GM12875 (cell line): ENCODE measurements around the gene TMEM120B.
"Not testable (repeated sequence)": the region's sequence is repeated elsewhere in the genome, so short reads cannot be mapped to it uniquely, and the experiment has no call there.

ENCODE experiments used
- H3K4me3 ChIP-seq: one replicate; pipeline ENCODE4 v1.5.1; 2011; ENCODE audit warnings: low read depth, low read length, control low read depth
- CTCF ChIP-seq: IDR thresholded peaks from 2 replicates; pipeline ENCODE4 v1.5.1; 2011; ENCODE audit warnings: low read depth, mild to moderate bottlenecking, control low read depth, inconsistent platforms, low read length, moderate library complexity, borderline replicate concordance; ENCODE audit not compliant: insufficient read depth

Gene TMEM120B

GRCh38 chr12:121712190-121712460 lies 427 bp upstream of the TMEM120B start:
- no peak for TF ChIP-seq CTCF

GRCh38 chr12:121713257-121713777 lies 765 bp downstream of the TMEM120B start:
- peak overlapping the region; percentile 98 for H3K4me3 ChIP-seq
- no peak for TF ChIP-seq CTCF

More at GRCh38 chr12:121712190-121712460, 427 bp upstream of the TMEM120B start:
- peak overlapping the region; percentile 51 for H3K4me3 ChIP-seq

GRCh38 chr12:121713793-121714192 lies 1.2 kb downstream of the TMEM120B start:
- peak overlapping the region; percentile 98 for H3K4me3 ChIP-seq
- TF ChIP-seq CTCF: no peak

GRCh38 chr12:121715055-121715454 lies 2.5 kb downstream of the TMEM120B start:
- not testable (repeated sequence) for H3K4me3 ChIP-seq

- TF ChIP-seq CTCF: no peak
Observed at GRCh38 chr12:121715862-121716435, 3.4 kb downstream of the TMEM120B start.

GRCh38 chr12:121717041-121717699 lies 4.6 kb downstream of the TMEM120B start:
- no peak for TF ChIP-seq CTCF

More at GRCh38 chr12:121715862-121716435, 3.4 kb downstream of the TMEM120B start:
- H3K4me3 ChIP-seq: no peak overlapping the region

GRCh38 chr12:121718653-121719239 lies 6.2 kb downstream of the TMEM120B start:
- no peak overlapping the region for H3K4me3 ChIP-seq
- TF ChIP-seq CTCF: no peak

More at GRCh38 chr12:121717041-121717699, 4.6 kb downstream of the TMEM120B start:
- no peak overlapping the region for H3K4me3 ChIP-seq
